ENCODE measurements around the gene RAPSN.

RAPSN gene

GRCh38 chr11:47434011-47434786 is 14.7 kb downstream of the RAPSN start:
- DNase-seq (ENCODE audit: low read depth in 2 of 3, low spot score in 2 of 3): no peak

DNA sequence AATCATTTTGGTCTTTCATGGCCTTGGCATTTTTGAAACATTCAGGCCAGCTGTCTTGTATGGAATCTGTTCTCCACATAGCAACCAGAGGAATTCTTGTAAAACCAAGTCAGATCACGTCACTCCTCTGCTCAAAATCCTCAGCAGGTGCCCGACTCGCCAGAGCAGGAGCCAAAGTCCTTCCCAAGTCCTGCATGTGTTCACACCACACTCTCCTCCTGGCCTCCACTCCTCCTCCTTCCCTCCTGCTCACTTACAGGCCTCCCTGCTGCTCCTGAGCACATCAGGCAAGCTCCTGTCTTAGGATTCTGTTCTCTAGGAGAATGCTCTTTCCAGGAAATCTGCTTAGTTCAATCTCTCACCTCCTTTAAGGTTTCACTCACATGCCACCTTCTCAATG is 15.8 kb downstream of the RAPSN start:
- no peak for DNase-seq (ENCODE audit: low read depth in 2 of 3, low spot score in 2 of 3)

GRCh38 chr11:47431356-47432083 is 17.4 kb downstream of the RAPSN start:
- DNase-seq (ENCODE audit: low read depth in 2 of 3, low spot score in 2 of 3): no peak

GRCh38 chr11:47430524-47430923 is 18.4 kb downstream of the RAPSN start:
- DNase-seq (ENCODE audit: low read depth in 2 of 3, low spot score in 2 of 3): no peak

- peak; percentile 98 to 99 (median 98) for DNase-seq (ENCODE audit: low read depth in 2 of 3, low spot score in 2 of 3)
Measured at GRCh38 chr11:47426062-47426956, 22.6 kb downstream of the RAPSN start, which contains the start of gene PSMC3. TSS of gene PSMC3 (minus strand) at chr11:47426439. CDS start at chr11:47426279, 160 bp downstream.

DNA sequence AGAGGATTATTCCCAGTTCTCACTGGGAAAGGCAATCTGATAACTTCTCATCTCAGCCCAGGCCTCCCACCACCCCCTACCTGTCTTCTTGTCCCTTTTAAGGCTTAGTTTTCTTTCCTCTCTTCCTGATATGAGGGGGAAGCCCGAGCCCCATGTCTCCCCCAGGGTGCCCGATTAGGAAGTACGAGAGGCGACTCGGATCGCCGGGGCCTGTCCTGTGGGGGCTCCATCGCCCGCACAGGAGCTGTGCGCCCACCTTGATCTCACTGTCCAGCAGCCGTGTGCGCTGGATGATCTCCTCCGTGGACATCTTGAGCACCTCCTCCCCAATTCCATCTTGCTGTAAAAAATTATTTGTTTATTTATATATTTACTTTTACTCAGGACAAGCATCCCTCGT is 23.3 kb downstream of the RAPSN start:
- DNase-seq (ENCODE audit: low read depth in 2 of 3, low spot score in 2 of 3): no peak

GRCh38 chr11:47418454-47419259 is 30.3 kb downstream of the RAPSN start:
- no peak for DNase-seq (ENCODE audit: low read depth in 2 of 3, low spot score in 2 of 3)

GRCh38 chr11:47417712-47418111 is 31.2 kb downstream of the RAPSN start:
- DNase-seq (ENCODE audit: low read depth in 2 of 3, low spot score in 2 of 3): no peak

- DNase-seq (ENCODE audit: low read depth in 2 of 3, low spot score in 2 of 3): no peak
Measured at GRCh38 chr11:47415949-47416472, 32.9 kb downstream of the RAPSN start.

DNA sequence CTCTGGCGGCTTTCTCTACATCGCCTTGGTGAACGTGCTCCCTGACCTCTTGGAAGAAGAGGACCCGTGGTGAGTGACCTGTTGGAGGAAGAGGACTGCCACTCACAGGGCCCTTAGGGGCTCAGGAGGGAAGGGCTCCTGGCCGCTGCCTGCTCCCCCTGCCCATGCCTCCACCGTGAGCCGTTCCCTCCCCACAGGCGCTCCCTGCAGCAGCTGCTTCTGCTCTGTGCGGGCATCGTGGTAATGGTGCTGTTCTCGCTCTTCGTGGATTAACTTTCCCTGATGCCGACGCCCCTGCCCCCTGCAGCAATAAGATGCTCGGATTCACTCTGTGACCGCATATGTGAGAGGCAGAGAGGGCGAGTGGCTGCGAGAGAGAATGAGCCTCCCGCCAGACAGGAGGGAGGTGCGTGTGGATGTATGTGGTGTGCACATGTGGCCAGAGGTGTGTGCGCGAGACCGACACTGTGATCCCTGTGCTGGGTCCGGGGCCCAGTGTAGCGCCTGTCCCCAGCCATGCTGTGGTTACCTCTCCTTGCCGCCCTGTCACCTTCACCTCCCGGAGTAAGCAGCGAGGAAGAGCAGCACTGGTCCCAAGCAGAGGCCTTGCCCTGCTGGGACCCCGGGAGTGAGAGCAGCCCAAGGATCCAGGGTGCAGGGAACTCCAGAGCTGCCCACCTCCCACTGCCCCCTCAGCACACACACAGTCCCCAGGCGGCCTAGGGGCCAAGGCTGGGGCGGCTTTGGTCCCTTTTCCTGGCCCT is 33.7 kb downstream of the RAPSN start:
- no peak for DNase-seq (ENCODE audit: low read depth in 2 of 3, low spot score in 2 of 3)

DNA sequence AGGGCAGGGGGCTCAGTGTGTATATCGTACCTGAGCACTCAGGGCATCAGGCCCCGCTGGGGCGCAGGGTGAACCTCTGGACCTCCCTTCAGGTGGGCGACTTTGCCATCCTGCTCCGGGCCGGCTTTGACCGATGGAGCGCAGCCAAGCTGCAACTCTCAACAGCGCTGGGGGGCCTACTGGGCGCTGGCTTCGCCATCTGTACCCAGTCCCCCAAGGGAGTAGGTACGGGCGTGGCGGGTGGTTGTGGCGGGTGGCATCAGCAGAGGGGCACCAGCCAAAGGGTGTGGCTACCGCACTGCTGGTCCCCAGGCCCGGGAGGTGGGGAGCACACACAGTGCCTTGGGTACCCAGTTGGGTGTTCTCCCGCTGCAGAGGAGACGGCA is 34.3 kb downstream of the RAPSN start:
- no peak for DNase-seq (ENCODE audit: low read depth in 2 of 3, low spot score in 2 of 3)

DNA sequence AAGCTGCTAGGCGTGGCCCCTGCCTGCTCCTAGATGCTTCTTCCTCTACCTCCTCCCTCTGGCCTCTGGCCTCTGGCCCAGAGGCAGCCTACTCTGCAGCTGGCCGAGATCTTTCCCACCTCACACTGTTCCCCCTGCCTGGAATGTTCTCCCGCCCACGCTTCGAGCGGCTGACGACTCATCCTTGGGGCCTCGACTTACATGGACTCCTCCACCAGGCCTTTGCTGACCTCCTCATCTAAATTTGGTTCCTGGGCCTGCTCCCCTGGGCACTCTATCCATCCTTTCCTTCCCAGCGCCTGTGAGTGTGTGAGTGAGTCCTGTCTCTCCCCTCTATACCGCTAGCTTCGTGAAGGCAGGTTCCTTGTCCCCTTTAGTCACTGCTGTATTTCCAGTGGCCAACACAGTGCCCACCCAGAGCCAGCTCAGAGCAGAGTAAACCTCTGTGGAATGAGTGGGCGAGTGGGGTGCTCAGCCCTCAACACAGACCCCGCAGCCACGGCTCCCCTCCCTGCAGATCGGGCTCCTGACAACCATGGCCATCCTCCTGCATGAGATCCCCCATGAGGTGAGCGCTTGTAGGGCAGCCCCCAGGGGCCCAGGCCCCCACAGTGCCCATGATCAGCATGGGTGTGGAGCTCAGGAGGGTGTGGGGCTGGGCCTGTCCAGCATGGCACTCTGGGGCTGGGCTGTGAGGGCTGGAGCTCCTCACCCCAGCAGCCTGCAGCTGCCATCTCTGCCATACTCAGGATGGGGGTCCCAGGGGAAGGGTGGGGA is 34.8 kb downstream of the RAPSN start:
- no peak for DNase-seq (ENCODE audit: low read depth in 2 of 3, low spot score in 2 of 3)

DNA sequence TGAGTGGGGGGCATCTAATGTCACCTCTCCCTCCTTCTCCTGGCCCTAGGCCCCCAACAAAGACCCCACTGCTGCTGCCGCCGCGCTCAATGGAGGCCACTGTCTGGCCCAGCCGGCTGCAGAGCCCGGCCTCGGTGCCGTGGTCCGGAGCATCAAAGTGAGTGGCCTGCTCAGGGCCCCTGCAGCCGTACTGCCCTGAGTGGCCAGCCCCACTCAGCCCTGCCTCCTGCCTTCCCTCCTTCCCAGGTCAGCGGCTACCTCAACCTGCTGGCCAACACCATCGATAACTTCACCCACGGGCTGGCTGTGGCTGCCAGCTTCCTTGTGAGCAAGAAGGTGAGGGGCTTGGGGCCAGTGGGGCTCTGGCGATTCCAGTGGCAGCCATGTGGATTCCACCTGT is 35.6 kb downstream of the RAPSN start:
- no peak for DNase-seq (ENCODE audit: low read depth in 2 of 3, low spot score in 2 of 3)

GRCh38 chr11:47411884-47412746 is 36.8 kb downstream of the RAPSN start:
- peak in 1 of 3 experiments; percentile 47 for DNase-seq (ENCODE audit: low read depth in 2 of 3, low spot score in 2 of 3)

- DNase-seq (ENCODE audit: low read depth in 2 of 3, low spot score in 2 of 3): no peak
Measured at GRCh38 chr11:47410370-47411264, 38.3 kb downstream of the RAPSN start.

DNA sequence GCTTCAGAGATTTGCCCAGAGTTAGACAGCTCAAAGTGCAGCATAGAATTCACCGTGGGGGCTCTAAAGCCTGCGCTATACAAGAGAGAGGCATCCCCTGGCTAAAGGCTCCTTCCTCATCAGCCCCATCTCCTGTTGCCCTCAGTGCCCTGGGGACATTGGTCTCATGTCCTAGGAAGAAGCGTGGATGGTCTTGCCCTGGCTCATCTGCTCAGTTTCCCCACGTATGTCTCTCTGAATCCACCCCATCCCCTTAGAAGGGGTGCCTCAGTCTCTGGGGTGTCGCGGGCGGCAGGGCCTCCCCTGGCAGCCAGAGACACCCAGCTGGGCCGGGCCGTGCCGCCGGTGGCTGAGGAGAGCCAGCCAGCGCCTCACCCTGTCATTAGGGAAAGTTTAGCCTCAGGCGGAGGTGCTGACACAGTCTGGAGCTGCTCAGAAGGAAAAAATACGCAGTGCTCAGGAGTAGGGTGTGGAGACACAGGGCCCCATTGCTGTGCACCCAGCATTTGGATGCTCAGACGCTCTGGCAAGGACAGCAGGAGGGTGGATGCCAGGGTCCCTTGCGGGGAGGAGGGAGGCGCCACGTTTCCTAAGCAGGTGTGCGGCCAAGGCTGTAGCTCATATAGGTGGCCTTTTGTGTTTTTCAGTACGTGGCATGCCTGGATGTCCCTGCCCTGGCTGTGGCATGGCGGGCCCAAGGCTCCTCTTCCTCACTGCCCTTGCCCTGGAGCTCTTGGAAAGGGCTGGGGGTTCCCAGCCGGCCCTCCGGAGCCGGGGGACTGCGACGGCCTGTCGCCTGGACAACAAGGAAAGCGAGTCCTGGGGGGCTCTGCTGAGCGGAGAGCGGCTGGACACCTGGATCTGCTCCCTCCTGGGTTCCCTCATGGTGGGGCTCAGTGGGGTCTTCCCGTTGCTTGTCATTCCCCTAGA is 39.2 kb downstream of the RAPSN start:
- no peak for DNase-seq (ENCODE audit: low read depth in 2 of 3, low spot score in 2 of 3)

Measured in activated CD8-positive, alpha-beta memory T cell treated with anti-CD3 and anti-CD28 coated beads for 48 hours (primary cell).